ENCODE data around the gene HERC5.

HERC5 gene

DNA sequence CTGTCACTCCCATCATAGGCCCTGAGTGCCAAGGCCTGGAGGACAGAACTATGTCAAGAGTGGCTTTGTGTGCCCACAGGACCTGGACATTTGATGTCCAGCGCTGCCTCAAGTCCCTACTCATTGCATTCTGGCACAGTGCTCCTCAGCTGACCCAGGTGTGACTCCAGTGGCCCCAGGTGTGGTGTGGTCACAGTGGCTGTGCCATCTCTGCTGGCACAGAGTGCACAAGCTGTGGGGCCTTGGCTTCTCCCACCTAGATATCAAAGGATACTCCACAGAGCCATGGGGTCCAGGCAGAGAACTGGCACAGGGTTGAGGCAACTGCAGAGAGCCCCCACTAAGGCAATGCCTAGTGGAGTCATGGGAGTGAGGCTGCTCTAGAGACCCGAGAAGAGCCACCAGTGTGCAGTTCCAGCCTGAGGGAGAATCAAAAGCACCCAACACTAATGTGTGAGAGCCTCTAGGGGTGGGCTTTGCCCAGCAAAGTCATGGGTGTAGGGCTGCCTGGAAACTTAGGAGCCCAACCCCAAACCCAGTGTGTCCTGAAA, 41.0 kb downstream of the HERC5 start:
- Histone ChIP-seq H3K4me3 (ENCODE audit: insufficient read length, low read depth) (no peak overlapping the region), H3K27me3 (ENCODE audit: insufficient read depth, insufficient read length) (no peaks in the 10 kb centered on the region), H3K9ac (ENCODE audit: insufficient read length, low read depth) (no peak overlapping the region), H3K9me3 (ENCODE audit: insufficient read depth, low read length) (no peaks in the 10 kb centered on the region), H3K36me3 (ENCODE audit: insufficient read depth, insufficient read length, low read length) (no peaks in the 10 kb centered on the region), H3K4me1 (ENCODE audit: insufficient read depth, insufficient read length) (no peaks in the 10 kb centered on the region)
- no peak for DNase-seq (ENCODE audit: low read depth, low spot score)
- TF ChIP-seq SUZ12 (IDR thresholded peaks at IDR 0.05; ENCODE audit: extremely low read depth, insufficient read depth, insufficient read length) (no peak), YY1 (IDR thresholded peaks at IDR 0.05; ENCODE audit: insufficient read depth, insufficient read length) (no peak), ZNF274 (IDR thresholded peaks at IDR 0.05; ENCODE audit: low read depth, low read length) (no peak)

- Histone ChIP-seq H3K4me3 (ENCODE audit: insufficient read length, low read depth) (no peak overlapping the region), H3K9ac (ENCODE audit: insufficient read length, low read depth) (no peak overlapping the region), H3K4me1 (ENCODE audit: insufficient read depth, insufficient read length) (no peaks in the 10 kb centered on the region), H3K27me3 (ENCODE audit: insufficient read depth, insufficient read length) (no peaks in the 10 kb centered on the region), H3K36me3 (ENCODE audit: insufficient read depth, insufficient read length, low read length) (no peaks in the 10 kb centered on the region), H3K9me3 (ENCODE audit: insufficient read depth, low read length) (no peaks in the 10 kb centered on the region)
- DNase-seq (ENCODE audit: low read depth, low spot score) = no peak
- TF ChIP-seq SUZ12 (IDR thresholded peaks at IDR 0.05; ENCODE audit: extremely low read depth, insufficient read depth, insufficient read length) (no peak), YY1 (IDR thresholded peaks at IDR 0.05; ENCODE audit: insufficient read depth, insufficient read length) (no peak), ZNF274 (IDR thresholded peaks at IDR 0.05; ENCODE audit: low read depth, low read length) (no peak)
These were observed 46.4 kb downstream of the HERC5 start for GRCh38 chr4:88503344-88503743.

- H3K4me1 ChIP-seq (ENCODE audit: insufficient read depth, insufficient read length) = no peaks in the 10 kb centered on the region
- H3K9ac ChIP-seq (ENCODE audit: insufficient read length, low read depth) = no peak overlapping the region
- no peaks in the 10 kb centered on the region for H3K36me3 ChIP-seq (ENCODE audit: insufficient read depth, insufficient read length, low read length)
- DNase-seq (ENCODE audit: low read depth, low spot score) = no peak
- H3K4me3 ChIP-seq (ENCODE audit: insufficient read length, low read depth) = no peak overlapping the region
- no peak for TF ChIP-seq YY1 (IDR thresholded peaks at IDR 0.05; ENCODE audit: insufficient read depth, insufficient read length)
- TF ChIP-seq SUZ12 (IDR thresholded peaks at IDR 0.05; ENCODE audit: extremely low read depth, insufficient read depth, insufficient read length) = no peak
- TF ChIP-seq ZNF274 (IDR thresholded peaks at IDR 0.05; ENCODE audit: low read depth, low read length) = no peak
- H3K9me3 ChIP-seq (ENCODE audit: insufficient read depth, low read length) = no peaks in the 10 kb centered on the region
- H3K27me3 ChIP-seq (ENCODE audit: insufficient read depth, insufficient read length) = no peaks in the 10 kb centered on the region
These were observed 54.3 kb downstream of the HERC5 start for GRCh38 chr4:88511236-88511635.

DNA sequence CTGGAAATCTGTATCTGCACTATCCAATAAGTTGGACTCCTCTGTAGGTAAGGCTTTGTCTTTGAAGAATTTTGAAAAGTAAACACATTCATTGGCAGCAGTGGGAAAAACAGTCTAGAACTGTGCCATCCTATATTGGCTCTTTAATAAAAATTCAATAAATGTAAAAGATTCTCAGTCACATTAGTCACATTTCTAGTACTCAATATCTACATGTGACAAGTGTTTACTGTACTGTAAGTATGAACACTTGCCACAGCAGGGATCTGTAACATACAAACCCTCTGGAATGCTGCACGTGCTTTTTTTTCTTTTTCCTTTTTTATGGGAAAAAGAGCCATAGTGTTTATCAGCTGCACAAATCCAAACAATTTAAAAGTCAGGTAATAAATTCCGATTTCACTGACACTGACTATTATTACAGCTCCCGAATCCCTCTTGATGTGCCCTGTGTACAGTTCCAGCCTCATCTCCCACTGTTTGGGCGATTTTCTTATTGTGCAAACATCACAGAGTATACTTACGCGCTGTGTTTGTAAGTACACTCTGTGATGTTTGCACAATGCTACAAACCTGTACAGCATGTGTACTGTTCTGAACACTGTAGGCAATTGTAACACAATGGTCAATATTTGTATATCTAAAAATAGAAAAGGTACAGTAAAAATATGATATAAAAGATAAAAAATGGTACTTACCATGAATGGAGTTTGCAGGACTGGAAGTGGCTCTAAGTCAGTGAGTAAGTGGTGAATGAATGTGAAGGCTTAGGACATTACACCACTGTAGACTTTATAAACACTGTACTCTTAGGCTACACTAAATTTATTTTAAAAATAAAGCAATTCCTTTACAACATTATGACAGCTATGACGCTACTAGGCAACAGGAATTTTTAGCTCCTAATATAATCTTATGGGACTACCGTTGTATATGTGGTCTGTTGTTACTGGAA, 57.9 kb downstream of the HERC5 start:
- Histone ChIP-seq H3K9ac (ENCODE audit: insufficient read length, low read depth) (no peak overlapping the region), H3K4me3 (ENCODE audit: insufficient read length, low read depth) (no peak overlapping the region), H3K4me1 (ENCODE audit: insufficient read depth, insufficient read length) (no peaks in the 10 kb centered on the region), H3K9me3 (ENCODE audit: insufficient read depth, low read length) (no peaks in the 10 kb centered on the region), H3K27me3 (ENCODE audit: insufficient read depth, insufficient read length) (no peaks in the 10 kb centered on the region), H3K36me3 (ENCODE audit: insufficient read depth, insufficient read length, low read length) (no peaks in the 10 kb centered on the region)
- no peak for DNase-seq (ENCODE audit: low read depth, low spot score)
- TF ChIP-seq ZNF274 (IDR thresholded peaks at IDR 0.05; ENCODE audit: low read depth, low read length) (no peak), YY1 (IDR thresholded peaks at IDR 0.05; ENCODE audit: insufficient read depth, insufficient read length) (no peak), SUZ12 (IDR thresholded peaks at IDR 0.05; ENCODE audit: extremely low read depth, insufficient read depth, insufficient read length) (no peak)

DNA sequence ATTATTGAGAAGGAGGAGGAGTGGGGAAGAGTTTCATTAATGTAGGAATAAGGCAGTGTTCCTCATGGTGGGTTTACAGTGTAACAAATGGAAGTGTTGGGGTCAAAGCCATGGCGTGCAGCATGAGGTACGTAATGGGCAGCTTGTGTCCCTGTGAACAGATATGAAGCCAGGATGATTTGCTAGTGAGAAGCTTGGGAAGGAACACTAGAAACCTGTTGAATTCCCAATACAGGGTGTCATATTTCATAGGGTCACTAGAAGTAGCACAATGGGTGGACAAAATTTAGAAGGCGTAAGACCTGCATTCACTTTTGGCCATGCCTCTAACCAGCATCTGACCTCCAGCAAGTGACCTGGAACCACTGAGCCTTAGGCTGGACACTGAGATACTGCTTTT, 59.8 kb downstream of the HERC5 start:
- Histone ChIP-seq H3K27me3 (ENCODE audit: insufficient read depth, insufficient read length) (no peaks in the 10 kb centered on the region), H3K4me3 (ENCODE audit: insufficient read length, low read depth) (no peak overlapping the region), H3K4me1 (ENCODE audit: insufficient read depth, insufficient read length) (no peaks in the 10 kb centered on the region), H3K9me3 (ENCODE audit: insufficient read depth, low read length) (no peaks in the 10 kb centered on the region), H3K36me3 (ENCODE audit: insufficient read depth, insufficient read length, low read length) (peaks cover 11% of the 10 kb centered on the region), H3K9ac (ENCODE audit: insufficient read length, low read depth) (no peak overlapping the region)
- TF ChIP-seq YY1 (IDR thresholded peaks at IDR 0.05; ENCODE audit: insufficient read depth, insufficient read length) = no peak
- no peak for TF ChIP-seq SUZ12 (IDR thresholded peaks at IDR 0.05; ENCODE audit: extremely low read depth, insufficient read depth, insufficient read length)
- no peak for TF ChIP-seq ZNF274 (IDR thresholded peaks at IDR 0.05; ENCODE audit: low read depth, low read length)
- DNase-seq (ENCODE audit: low read depth, low spot score) = no peak

DNA sequence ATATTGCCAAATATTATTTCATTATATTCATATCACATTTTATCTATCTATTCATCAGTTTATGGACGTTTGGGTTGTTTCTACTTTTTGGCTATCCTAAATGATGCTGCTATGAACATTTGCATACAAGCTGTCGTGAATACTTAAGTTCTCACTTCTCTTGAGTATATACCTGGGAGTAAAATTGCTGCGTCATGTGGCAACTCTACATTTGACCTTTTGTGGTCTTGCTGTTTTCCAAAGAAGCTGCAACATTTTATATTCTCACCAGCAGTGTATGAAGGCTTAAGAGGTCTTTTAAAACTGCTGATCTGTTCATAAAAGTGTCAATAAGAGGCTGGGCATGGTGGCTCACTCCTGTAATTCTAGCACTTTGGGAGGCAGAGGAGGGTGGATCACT, 60.9 kb downstream of the HERC5 start:
- no peak for DNase-seq (ENCODE audit: low read depth, low spot score)
- TF ChIP-seq YY1 (IDR thresholded peaks at IDR 0.05; ENCODE audit: insufficient read depth, insufficient read length) (no peak), SUZ12 (IDR thresholded peaks at IDR 0.05; ENCODE audit: extremely low read depth, insufficient read depth, insufficient read length) (no peak), ZNF274 (IDR thresholded peaks at IDR 0.05; ENCODE audit: low read depth, low read length) (no peak)
- H3K9ac ChIP-seq (ENCODE audit: insufficient read length, low read depth) = no peak overlapping the region
- peaks cover 14% of the 10 kb centered on the region for H3K36me3 ChIP-seq (ENCODE audit: insufficient read depth, insufficient read length, low read length)
- no peak overlapping the region for H3K4me3 ChIP-seq (ENCODE audit: insufficient read length, low read depth)
- H3K27me3 ChIP-seq (ENCODE audit: insufficient read depth, insufficient read length) = no peaks in the 10 kb centered on the region
- H3K9me3 ChIP-seq (ENCODE audit: insufficient read depth, low read length) = no peaks in the 10 kb centered on the region
- no peaks in the 10 kb centered on the region for H3K4me1 ChIP-seq (ENCODE audit: insufficient read depth, insufficient read length)

DNA sequence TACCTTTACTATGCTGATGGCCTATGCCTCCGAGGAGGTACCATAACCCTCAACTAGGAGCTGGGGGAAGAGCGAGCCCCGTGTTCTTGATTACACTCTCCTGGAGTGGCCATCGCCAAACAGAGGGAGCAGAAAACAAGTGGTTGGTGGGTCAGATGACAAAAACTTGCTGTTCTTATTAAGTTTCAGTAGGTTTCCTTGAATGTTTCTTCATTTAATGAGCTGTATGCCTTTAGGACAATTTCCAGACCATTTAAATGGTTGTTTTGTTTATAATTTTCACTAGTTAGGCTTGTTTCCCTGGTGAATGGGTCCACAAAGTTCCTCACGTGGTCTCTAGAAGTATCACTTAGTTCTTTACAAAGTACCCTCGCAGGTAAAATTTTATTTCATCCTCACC, 62.0 kb downstream of the HERC5 start:
- Histone ChIP-seq H3K9ac (ENCODE audit: insufficient read length, low read depth) (no peak overlapping the region), H3K9me3 (ENCODE audit: insufficient read depth, low read length) (no peaks in the 10 kb centered on the region), H3K4me1 (ENCODE audit: insufficient read depth, insufficient read length) (no peaks in the 10 kb centered on the region), H3K4me3 (ENCODE audit: insufficient read length, low read depth) (no peak overlapping the region), H3K36me3 (ENCODE audit: insufficient read depth, insufficient read length, low read length) (peaks cover 14% of the 10 kb centered on the region), H3K27me3 (ENCODE audit: insufficient read depth, insufficient read length) (no peaks in the 10 kb centered on the region)
- no peak for DNase-seq (ENCODE audit: low read depth, low spot score)
- no peak for TF ChIP-seq SUZ12 (IDR thresholded peaks at IDR 0.05; ENCODE audit: extremely low read depth, insufficient read depth, insufficient read length)

All from NT2/D1 (cell line).